ENCODE results near the gene NXPH3.

DNA sequence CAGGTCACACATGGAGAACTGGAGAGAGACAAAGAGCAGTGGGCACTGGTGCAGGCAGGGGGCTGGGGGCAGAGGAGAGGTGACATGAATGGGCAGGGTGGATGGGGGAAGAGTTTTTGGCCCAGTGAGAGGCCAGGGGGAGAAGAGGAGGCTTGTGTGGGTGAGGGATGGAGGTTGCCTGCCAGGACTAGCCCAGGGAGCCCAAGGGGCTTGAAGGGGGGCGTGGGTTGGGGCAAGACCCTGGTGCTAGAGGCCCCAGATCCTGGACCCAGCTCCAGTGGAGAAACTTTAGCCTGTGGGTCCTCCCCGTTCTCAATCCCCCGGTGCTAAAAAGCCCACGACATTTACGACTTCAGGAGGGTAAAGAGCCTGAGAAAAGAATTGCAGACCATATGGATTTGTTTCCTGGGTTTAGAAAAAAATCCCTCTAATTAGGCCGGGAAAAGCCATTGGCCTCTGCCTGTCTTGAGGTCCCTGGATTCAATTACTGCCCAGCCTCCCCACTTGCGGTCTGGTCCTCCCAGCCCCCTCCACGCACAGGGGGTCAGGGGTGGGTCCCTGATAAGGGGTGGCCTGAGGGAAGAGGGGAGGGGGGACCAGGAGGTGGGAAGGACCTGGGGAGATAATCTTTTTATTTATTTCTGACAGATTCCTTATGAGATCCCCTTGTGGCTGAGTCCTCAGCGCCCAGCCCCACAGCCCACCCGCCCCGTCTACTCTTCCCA is 47.6 kb upstream of the NXPH3 start:
- TF ChIP-seq POLR2A (IDR thresholded peaks at IDR 0.05; ENCODE audit: low read length) (no peak), GATA1 (IDR thresholded peaks at IDR 0.05; ENCODE audit: low read depth, low read length) (no peak)
